Karpas-422 (cell line): Measurements from ENCODE around the gene NR1D1. TPM values are rescaled to one million over a fixed set of nuclear protein-coding genes. Genes with fewer than 3 reads are reported as not detected.

Experiments
- DNase-seq: peaks from one replicate; pipeline ENCODE4 v3.0.0-alpha.2; 2015
- H2AFZ ChIP-seq: fragments of 200-600 bp; sonication (generic); 2 replicates; pipeline ENCODE4 v1.6.1; 2014; ENCODE audit warnings: antibody characterized with exemption, low read length, mixed read lengths
- H3K27ac ChIP-seq: fragments of 200-600 bp; sonication (generic); 2 replicates; pipeline ENCODE4 v1.5.1; 2014; ENCODE audit warnings: mild to moderate bottlenecking, low read length, moderate library complexity
- H3K27me3 ChIP-seq: fragments of 200-600 bp; sonication (generic); 2 replicates; pipeline ENCODE4 v1.6.1; 2014; ENCODE audit warnings: low read length, mixed read lengths
- H3K36me3 ChIP-seq: fragments of 200-600 bp; sonication (generic); 2 replicates; pipeline ENCODE4 v1.6.1; 2014; ENCODE audit warnings: low read length, mixed read lengths; ENCODE audit not compliant: insufficient read depth
- H3K4me1 ChIP-seq: fragments of 200-600 bp; sonication (generic); 2 replicates; pipeline ENCODE4 v1.6.1; 2014; ENCODE audit warnings: mild to moderate bottlenecking, low read length, mixed read lengths
- H3K4me2 ChIP-seq: fragments of 200-600 bp; sonication (generic); 2 replicates; pipeline ENCODE4 v1.6.1; 2014; ENCODE audit warnings: low read length, low read depth, mild to moderate bottlenecking; ENCODE audit not compliant: poor library complexity, severe bottlenecking
- H3K4me3 ChIP-seq: fragments of 200-600 bp; sonication (generic); 2 replicates; pipeline ENCODE4 v1.5.1; 2014; ENCODE audit warnings: mild to moderate bottlenecking, antibody characterized with exemption, low read length, mixed read lengths
- H3K79me2 ChIP-seq: fragments of 200-600 bp; sonication (generic); 2 replicates; pipeline ENCODE4 v1.6.1; 2014; ENCODE audit warnings: mild to moderate bottlenecking, low read length, mixed read lengths
- H3K9ac ChIP-seq: fragments of 200-600 bp; sonication (generic); 2 replicates; pipeline ENCODE4 v1.6.0; 2014; ENCODE audit warnings: low read length
- H3K9me2 ChIP-seq: fragments of 200-600 bp; sonication (generic), shearing (Covaris generic); replicated peaks from 2 replicates; pipeline ENCODE4 v1.6.0; 2014; ENCODE audit warnings: mild to moderate bottlenecking, low read length, moderate library complexity; ENCODE audit not compliant: insufficient read depth
- H3K9me3 ChIP-seq: fragments of 300-700, 200-600 bp; sonication (generic); 2 replicates; pipeline ENCODE4 v1.6.1; 2014; ENCODE audit warnings: low read length, mixed read lengths
- H4K20me1 ChIP-seq: fragments of 200-600 bp; sonication (generic); 2 replicates; pipeline ENCODE4 v1.6.1; 2014; ENCODE audit warnings: mild to moderate bottlenecking, antibody characterized with exemption, low read length, low read depth; ENCODE audit not compliant: insufficient read depth
- total RNA-seq: library from RNA; depleted of rRNA; stranded (reverse); fragments of >200 nt; shearing (Covaris generic); gene quantifications from 2 replicates; pipeline ENCODE4 v1.2.3, GENCODE V29; 2014; ENCODE audit warnings: low replicate concordance

The NR1D1 gene
- total RNA-seq, 1 experiment from 2014 or later: 0.67 TPM

GRCh38 chr17:40129498-40129897, 29.1 kb upstream of the NR1D1 start:
- H3K4me3 ChIP-seq: no peak overlapping the region
- H4K20me1 ChIP-seq: no peaks in the 10 kb centered on the region
- no peak overlapping the region for H2AFZ ChIP-seq
- peaks cover 5% of the 10 kb centered on the region for H3K4me1 ChIP-seq
- no peaks in the 10 kb centered on the region for H3K9me2 ChIP-seq
- H3K36me3 ChIP-seq: peaks cover 67% of the 10 kb centered on the region; the same call in 1 of the 2 replicates
- DNase-seq: no peak
- no peak overlapping the region for H3K27ac ChIP-seq
- H3K27me3 ChIP-seq: no peaks in the 10 kb centered on the region
- H3K79me2 ChIP-seq: peaks cover 30% of the 10 kb centered on the region
- H3K9ac ChIP-seq: no peak overlapping the region
- H3K9me3 ChIP-seq: no peaks in the 10 kb centered on the region
- H3K4me2 ChIP-seq: no peak overlapping the region

DNA sequence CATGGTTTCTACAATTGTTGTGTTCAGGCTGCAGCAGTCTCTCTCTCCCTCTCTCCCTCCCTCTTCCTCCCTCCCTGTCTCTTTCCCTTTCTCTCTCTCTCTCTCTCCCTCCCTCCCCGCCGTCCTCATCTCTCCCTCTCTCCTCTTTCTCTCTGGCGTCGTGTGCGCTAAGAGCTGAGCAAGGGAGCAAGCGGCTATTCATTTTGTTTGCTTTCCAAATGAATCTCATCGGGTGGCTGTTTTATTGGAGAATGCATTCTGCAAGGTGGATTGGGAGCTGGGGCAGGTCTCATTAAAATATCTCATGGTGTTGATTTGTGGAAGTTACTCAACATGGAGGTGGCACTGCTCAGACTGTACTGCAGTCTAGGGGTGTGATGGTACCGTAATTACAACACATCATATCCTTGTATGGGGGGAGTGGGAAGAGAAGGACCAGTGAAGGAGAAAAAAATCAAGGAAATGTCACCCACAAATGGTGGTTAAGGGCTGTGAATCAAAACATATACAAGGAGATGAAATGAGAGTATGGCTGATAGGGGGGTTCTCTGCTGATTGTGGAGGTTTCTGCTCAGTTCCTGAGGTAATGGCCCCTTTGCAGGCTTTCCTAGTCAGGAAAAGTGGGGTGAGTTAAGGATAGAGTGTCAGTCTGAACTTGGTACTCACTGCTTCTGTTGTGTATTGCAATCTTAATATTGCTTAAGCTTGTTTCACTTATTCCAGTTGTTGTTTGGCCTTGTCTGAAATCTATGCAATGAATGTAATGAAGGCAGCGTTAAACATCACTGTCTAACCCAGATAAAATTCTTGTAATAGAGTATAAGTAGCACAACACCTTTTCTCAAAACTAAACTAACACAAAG, 24.1 kb upstream of the NR1D1 start:
- Histone ChIP-seq H3K9me3 (no peaks in the 10 kb centered on the region), H3K4me1 (peaks cover 23% of the 10 kb centered on the region), H3K79me2 (peaks cover 57% of the 10 kb centered on the region), H3K9me2 (no peaks in the 10 kb centered on the region), H3K9ac (peak overlapping the region; percentile 93), H4K20me1 (peaks cover 4% of the 10 kb centered on the region; the same call in 1 of the 2 replicates), H3K36me3 (peaks cover 23% of the 10 kb centered on the region; the same call in 1 of the 2 replicates), H3K4me3 (peak overlapping the region; percentile 95), H2AFZ (no peak overlapping the region), H3K27me3 (no peaks in the 10 kb centered on the region), H3K27ac (peak overlapping the region; percentile 6; the same call in 1 of the 2 replicates), H3K4me2 (peak overlapping the region; percentile 77)
- DNase-seq: no peak

DNA sequence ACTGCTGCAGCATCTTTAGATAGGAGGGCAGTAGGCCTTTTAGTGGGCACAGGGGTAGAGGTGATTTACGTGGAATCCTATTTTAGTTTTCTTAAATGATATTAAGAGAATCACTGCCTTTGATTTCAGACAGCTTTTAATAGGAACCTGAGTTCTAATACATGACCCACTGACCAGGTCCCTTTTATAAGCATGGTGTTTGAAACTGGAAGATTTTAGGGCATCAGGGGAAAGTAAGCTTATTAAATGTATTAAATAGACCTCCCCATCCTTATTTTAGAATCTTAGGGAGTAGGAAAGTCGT, 23.4 kb upstream of the NR1D1 start:
- Histone ChIP-seq H3K9me2 (no peaks in the 10 kb centered on the region), H3K4me3 (peak overlapping the region; percentile 95), H3K27ac (peak overlapping the region; percentile 78; the same call in 1 of the 2 replicates), H3K9ac (peak overlapping the region; percentile 93), H3K9me3 (no peaks in the 10 kb centered on the region), H4K20me1 (peaks cover 4% of the 10 kb centered on the region; the same call in 1 of the 2 replicates), H3K4me2 (peak overlapping the region; percentile 77), H3K27me3 (no peaks in the 10 kb centered on the region), H3K4me1 (peaks cover 23% of the 10 kb centered on the region), H3K79me2 (peaks cover 54% of the 10 kb centered on the region), H2AFZ (no peak overlapping the region), H3K36me3 (peaks cover 19% of the 10 kb centered on the region; the same call in 1 of the 2 replicates)
- no peak for DNase-seq

- Histone ChIP-seq H3K9me2 (no peaks in the 10 kb centered on the region), H4K20me1 (peaks cover 4% of the 10 kb centered on the region; the same call in 1 of the 2 replicates), H3K9me3 (no peaks in the 10 kb centered on the region), H3K4me1 (peaks cover 23% of the 10 kb centered on the region), H3K9ac (peak overlapping the region; percentile 93), H3K27me3 (no peaks in the 10 kb centered on the region), H3K4me2 (peak overlapping the region; percentile 77), H3K27ac (peak overlapping the region; percentile 78), H3K79me2 (peaks cover 54% of the 10 kb centered on the region), H3K4me3 (peak overlapping the region; percentile 95), H2AFZ (no peak overlapping the region), H3K36me3 (peaks cover 19% of the 10 kb centered on the region; the same call in 1 of the 2 replicates)
- peak; percentile 81 for DNase-seq
Measured at GRCh38 chr17:40122999-40123810, 22.8 kb upstream of the NR1D1 start.

DNA sequence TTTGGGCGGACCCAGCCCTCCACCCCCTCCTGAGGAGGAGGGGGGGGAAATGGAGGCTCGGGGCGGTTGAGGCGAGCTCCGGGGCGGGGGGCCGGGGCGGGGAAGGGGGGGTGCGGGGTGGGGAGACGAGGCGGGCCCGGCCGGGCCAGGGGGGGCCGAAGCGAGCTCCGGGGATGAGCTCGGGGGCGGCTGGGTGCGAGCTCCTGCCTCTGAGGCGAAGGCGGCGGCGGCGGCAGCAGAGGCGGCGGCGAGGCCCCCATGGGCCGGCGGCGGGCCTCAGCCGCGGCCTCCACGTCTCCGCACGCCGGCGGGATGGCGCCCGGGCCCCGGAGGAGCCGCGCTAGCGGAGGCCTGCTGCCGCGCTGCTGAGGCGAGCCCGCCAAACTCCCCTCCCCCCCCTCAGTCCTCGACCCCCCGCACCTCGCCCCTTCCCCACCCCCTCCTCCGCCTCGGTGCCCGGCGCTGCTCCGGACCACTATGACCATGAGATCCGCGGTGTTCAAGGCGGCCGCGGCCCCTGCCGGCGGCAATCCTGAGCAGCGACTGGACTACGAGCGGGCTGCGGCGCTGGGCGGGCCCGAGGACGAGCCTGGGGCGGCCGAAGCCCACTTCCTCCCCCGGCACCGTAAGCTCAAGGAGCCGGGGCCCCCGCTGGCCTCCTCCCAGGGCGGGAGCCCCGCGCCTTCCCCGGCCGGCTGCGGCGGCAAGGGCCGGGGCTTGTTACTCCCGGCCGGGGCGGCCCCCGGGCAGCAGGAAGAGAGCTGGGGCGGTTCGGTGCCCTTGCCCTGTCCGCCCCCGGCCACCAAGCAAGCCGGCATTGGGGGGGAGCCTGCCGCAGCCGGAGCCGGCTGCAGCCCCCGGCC, 22.0 kb upstream of the NR1D1 start:
- DNase-seq: peak; percentile 72
- Histone ChIP-seq H3K27ac (peak overlapping the region; percentile 78), H3K36me3 (peaks cover 13% of the 10 kb centered on the region; the same call in 1 of the 2 replicates), H3K4me3 (peak overlapping the region; percentile 95), H3K4me2 (peak overlapping the region; percentile 87), H3K79me2 (peaks cover 52% of the 10 kb centered on the region), H3K9ac (peak overlapping the region; percentile 93), H3K9me3 (no peaks in the 10 kb centered on the region), H2AFZ (no peak overlapping the region), H3K27me3 (no peaks in the 10 kb centered on the region), H3K9me2 (no peaks in the 10 kb centered on the region), H4K20me1 (peaks cover 4% of the 10 kb centered on the region; the same call in 1 of the 2 replicates), H3K4me1 (peaks cover 23% of the 10 kb centered on the region)

GRCh38 chr17:40121181-40122135, 21.1 kb upstream of the NR1D1 start, which contains the start of gene MSL1:
MSL1 (plus strand) TSS chr17:40121971; CDS start chr17:40122613, 642 bp downstream.
- no peaks in the 10 kb centered on the region for H3K9me3 ChIP-seq
- no peaks in the 10 kb centered on the region for H3K9me2 ChIP-seq
- peaks cover 46% of the 10 kb centered on the region for H3K79me2 ChIP-seq
- peak within 1 kb of the TSS; percentile 95 for H3K4me3 ChIP-seq
- H4K20me1 ChIP-seq: peaks cover 4% of the 10 kb centered on the region; the same call in 1 of the 2 replicates
- H3K27me3 ChIP-seq: no peaks in the 10 kb centered on the region
- peak within 1 kb of the TSS; percentile 18; the same call in 1 of the 2 replicates for H2AFZ ChIP-seq
- peak within 1 kb of the TSS; percentile 93 for H3K9ac ChIP-seq
- H3K36me3 ChIP-seq: peaks cover 5% of the 10 kb centered on the region; the same call in 1 of the 2 replicates
- DNase-seq: peak; percentile 88
- peak within 1 kb of the TSS; percentile 87 for H3K4me2 ChIP-seq
- peaks cover 23% of the 10 kb centered on the region for H3K4me1 ChIP-seq
- peak within 1 kb of the TSS; percentile 78 for H3K27ac ChIP-seq

DNA sequence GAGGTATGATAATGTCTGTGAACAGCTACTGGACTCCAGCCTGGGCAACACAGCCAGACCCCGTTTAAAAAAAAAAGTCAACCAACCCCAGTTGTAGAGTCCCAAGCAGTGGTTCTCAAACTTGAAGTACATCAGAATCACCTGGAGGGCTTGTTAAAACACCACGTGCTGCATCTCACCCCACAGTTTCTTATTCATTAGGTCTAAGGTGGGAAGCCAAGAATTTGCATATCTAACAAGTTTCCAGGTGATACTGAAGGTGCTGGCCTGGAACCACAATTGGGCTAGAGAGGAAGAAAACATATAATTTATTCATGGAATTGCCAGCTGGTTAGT, 14.7 kb upstream of the NR1D1 start:
- Histone ChIP-seq H4K20me1 (no peaks in the 10 kb centered on the region), H3K79me2 (no peaks in the 10 kb centered on the region), H3K4me2 (no peak overlapping the region), H2AFZ (no peak overlapping the region), H3K9ac (no peak overlapping the region), H3K4me3 (no peak overlapping the region), H3K4me1 (peaks cover 34% of the 10 kb centered on the region), H3K27ac (no peak overlapping the region), H3K9me3 (no peaks in the 10 kb centered on the region), H3K9me2 (no peaks in the 10 kb centered on the region), H3K27me3 (no peaks in the 10 kb centered on the region), H3K36me3 (no peaks in the 10 kb centered on the region)
- no peak for DNase-seq
